AG09319 (cell line): ENCODE measurements around the gene ZNF541.

Experiments used
- DNase-seq: peaks from one replicate; pipeline ENCODE4 v3.0.0-alpha.2; 2010; ENCODE audit warnings: low read depth; ENCODE audit errors: extremely low read depth
- TF ChIP-seq, protein P1 (sequence below): IDR thresholded peaks from 2 replicates; pipeline ENCODE4 v1.5.1; 2011; ENCODE audit warnings: low read depth, mild to moderate bottlenecking, inconsistent platforms, low read length, moderate library complexity

Gene ZNF541

GRCh38 chr19:47613165-47614020, 40.4 kb upstream of the ZNF541 start:
- peak; percentile 48 for DNase-seq
- TF ChIP-seq, protein P1, sequence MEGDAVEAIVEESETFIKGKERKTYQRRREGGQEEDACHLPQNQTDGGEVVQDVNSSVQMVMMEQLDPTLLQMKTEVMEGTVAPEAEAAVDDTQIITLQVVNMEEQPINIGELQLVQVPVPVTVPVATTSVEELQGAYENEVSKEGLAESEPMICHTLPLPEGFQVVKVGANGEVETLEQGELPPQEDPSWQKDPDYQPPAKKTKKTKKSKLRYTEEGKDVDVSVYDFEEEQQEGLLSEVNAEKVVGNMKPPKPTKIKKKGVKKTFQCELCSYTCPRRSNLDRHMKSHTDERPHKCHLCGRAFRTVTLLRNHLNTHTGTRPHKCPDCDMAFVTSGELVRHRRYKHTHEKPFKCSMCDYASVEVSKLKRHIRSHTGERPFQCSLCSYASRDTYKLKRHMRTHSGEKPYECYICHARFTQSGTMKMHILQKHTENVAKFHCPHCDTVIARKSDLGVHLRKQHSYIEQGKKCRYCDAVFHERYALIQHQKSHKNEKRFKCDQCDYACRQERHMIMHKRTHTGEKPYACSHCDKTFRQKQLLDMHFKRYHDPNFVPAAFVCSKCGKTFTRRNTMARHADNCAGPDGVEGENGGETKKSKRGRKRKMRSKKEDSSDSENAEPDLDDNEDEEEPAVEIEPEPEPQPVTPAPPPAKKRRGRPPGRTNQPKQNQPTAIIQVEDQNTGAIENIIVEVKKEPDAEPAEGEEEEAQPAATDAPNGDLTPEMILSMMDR, result no peak

GRCh38 chr19:47610902-47611301, 38.0 kb upstream of the ZNF541 start:
- no peak for DNase-seq

GRCh38 chr19:47609906-47610894, 37.3 kb upstream of the ZNF541 start:
- TF ChIP-seq, protein P1, result no peak
- no peak for DNase-seq

More at GRCh38 chr19:47610902-47611301, 38.0 kb upstream of the ZNF541 start:
- TF ChIP-seq, protein P1, result no peak

GRCh38 chr19:47608969-47609905, 36.3 kb upstream of the ZNF541 start, which contains the start of gene BICRA:
Gene BICRA (plus strand): TSS chr19:47609134. CDS start chr19:47673575, 64,441 bp downstream.
- DNase-seq, result no peak
- TF ChIP-seq, protein P1, result no peak

GRCh38 chr19:47608074-47608918, 35.3 kb upstream of the ZNF541 start:
- peak; percentile 84 for DNase-seq

More at GRCh38 chr19:47608074-47608918, 35.3 kb upstream of the ZNF541 start:
- TF ChIP-seq, protein P1, result peak; percentile 23; the same call in 1 of the 2 replicates
